PFSK-1 (cell line): ENCODE measurements around the gene TREM1.

Experiments
- FOXP2 ChIP-seq: optimal IDR thresholded peaks from 2 replicates; pipeline ENCODE3; 2011; ENCODE audit warnings: borderline replicate concordance, control low read depth, inconsistent platforms; ENCODE audit not compliant: insufficient read depth; ENCODE audit errors: extremely low read length, extremely low read depth
- POLR2AphosphoS5 ChIP-seq: IDR thresholded peaks from 2 replicates; pipeline ENCODE4 v1.6.1; 2012; ENCODE audit warnings: low read depth, mild to moderate bottlenecking, control low read depth, low read length, moderate library complexity
- REST ChIP-seq, 2 experiments: IDR thresholded peaks; 2 replicates each; pipeline versions ENCODE4 v1.6.1 to v1.8.0; 2011 to 2012; ENCODE audit warnings: low read depth in 2 of 2, low read length in 2 of 2, control low read depth in 1 of 2, inconsistent platforms in 1 of 2, mild to moderate bottlenecking in 1 of 2, moderate library complexity in 1 of 2; ENCODE audit not compliant: insufficient read depth in 1 of 2
- SIN3A ChIP-seq: IDR thresholded peaks from 2 replicates; pipeline ENCODE4 v1.6.1; 2012; ENCODE audit warnings: mild to moderate bottlenecking, low read length, moderate library complexity, borderline replicate concordance; ENCODE audit not compliant: insufficient read depth
- TAF1 ChIP-seq: IDR thresholded peaks from 2 replicates; pipeline ENCODE4 v1.6.1; 2012; ENCODE audit warnings: low read length, control low read depth, borderline replicate concordance; ENCODE audit not compliant: insufficient read depth

The TREM1 gene

GRCh38 chr6:41247882-41248705, 38.4 kb downstream of the TREM1 start:
- TF ChIP-seq POLR2AphosphoS5 (no peak), TAF1 (no peak), SIN3A (no peak), FOXP2 (no peak)

DNA sequence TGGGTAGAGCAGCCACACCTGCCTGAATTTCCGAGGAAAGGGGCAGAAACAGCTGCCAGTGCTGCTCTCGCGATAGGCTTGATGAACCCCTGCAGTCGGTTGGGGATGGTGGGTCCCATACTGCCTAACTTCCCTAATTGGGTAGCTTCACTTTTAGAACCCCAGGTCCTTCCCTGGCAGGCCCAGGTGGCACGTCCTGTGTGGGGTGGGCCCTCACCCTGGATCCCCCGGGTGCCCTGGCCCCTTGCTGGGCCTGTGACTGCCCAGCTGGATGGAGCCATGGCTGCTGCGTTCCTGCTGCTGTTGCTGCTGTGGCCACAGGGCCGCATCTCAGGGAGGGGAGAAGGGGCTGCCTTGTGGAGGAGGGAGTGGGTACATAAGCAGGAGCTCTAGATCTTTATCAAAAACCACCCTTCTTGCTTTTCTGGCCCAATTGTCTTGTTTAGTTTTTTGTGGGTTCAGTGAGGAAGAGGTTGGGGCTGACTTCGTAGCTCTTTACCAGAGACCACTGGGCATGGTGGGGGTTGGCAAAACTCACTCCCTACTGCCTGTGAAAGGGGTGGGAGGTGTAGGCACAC, 39.1 kb downstream of the TREM1 start:
- TF ChIP-seq REST (IDR thresholded peaks at IDR 0.05; ENCODE audit: insufficient read depth in 1 of 2, low read depth in 2 of 2, low read length in 2 of 2) (no peak), SIN3A (no peak), FOXP2 (no peak), TAF1 (no peak), POLR2AphosphoS5 (no peak)

GRCh38 chr6:41239467-41240159, 46.9 kb downstream of the TREM1 start:
- no peak for TF ChIP-seq SIN3A
- TF ChIP-seq TAF1 = no peak
- no peak for TF ChIP-seq POLR2AphosphoS5
- TF ChIP-seq FOXP2 = no peak
- TF ChIP-seq REST (IDR thresholded peaks at IDR 0.05; ENCODE audit: insufficient read depth in 1 of 2, low read depth in 2 of 2, low read length in 2 of 2) = no peak

DNA sequence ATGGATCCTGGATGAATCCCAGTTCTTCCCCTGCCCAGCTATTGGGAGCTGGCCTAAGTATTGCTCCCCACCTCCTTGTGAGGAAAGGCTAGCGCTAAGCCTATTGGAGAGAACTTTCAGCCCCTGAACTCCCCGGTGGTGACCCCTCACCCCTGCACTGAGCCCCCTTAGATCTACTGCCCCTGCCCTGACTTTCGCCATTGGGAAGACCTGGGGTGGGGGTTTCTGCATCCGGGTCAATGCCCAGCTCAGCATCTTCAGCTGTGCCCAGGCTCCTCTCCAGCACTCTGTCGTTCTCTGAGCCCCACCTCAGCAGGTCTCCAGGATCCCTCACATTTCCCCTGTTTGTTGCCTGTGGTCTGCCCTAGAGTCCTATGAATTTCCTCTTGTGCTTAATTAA, 49.4 kb downstream of the TREM1 start:
- TF ChIP-seq REST (IDR thresholded peaks at IDR 0.05; ENCODE audit: insufficient read depth in 1 of 2, low read depth in 2 of 2, low read length in 2 of 2) = no peak
- TF ChIP-seq POLR2AphosphoS5 = no peak
- TF ChIP-seq SIN3A = no peak
- TF ChIP-seq FOXP2 = no peak
- no peak for TF ChIP-seq TAF1

DNA sequence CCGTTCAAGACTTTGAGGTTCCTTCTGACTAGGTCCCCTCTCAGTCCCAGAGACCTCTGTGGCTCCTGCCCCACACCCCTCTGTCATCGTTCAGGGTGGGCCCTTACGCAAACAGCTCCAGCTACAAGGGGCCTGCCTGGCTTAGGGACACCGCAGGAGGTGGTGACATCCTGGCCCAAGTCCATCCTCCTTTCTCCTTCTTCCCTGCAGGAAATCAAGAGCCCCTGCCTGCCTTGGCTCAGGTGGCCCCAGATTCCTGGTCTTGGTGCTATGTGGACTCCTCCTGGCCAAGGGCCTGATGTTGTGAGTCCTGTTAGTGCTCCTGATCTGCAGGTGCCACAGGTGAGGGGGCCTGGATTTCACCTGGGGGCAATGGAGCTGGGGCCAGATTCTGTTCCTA, 50.2 kb downstream of the TREM1 start:
- no peak for TF ChIP-seq POLR2AphosphoS5
- no peak for TF ChIP-seq REST (IDR thresholded peaks at IDR 0.05; ENCODE audit: insufficient read depth in 1 of 2, low read depth in 2 of 2, low read length in 2 of 2)
- TF ChIP-seq FOXP2 = no peak
- TF ChIP-seq SIN3A = no peak
- TF ChIP-seq TAF1 = no peak
